Measurements from ENCODE around the gene FMNL2. TPM values are rescaled to one million over a fixed set of nuclear protein-coding genes. Genes with fewer than 3 reads are reported as not detected.
"Not testable (repeated sequence)": the region's sequence is repeated elsewhere in the genome, so short reads cannot be mapped to it uniquely, and the experiment has no call there.

FMNL2 gene
- polyA plus RNA-seq, 4 donors: 7.0 to 23.3 (median 8.7) TPM

DNA sequence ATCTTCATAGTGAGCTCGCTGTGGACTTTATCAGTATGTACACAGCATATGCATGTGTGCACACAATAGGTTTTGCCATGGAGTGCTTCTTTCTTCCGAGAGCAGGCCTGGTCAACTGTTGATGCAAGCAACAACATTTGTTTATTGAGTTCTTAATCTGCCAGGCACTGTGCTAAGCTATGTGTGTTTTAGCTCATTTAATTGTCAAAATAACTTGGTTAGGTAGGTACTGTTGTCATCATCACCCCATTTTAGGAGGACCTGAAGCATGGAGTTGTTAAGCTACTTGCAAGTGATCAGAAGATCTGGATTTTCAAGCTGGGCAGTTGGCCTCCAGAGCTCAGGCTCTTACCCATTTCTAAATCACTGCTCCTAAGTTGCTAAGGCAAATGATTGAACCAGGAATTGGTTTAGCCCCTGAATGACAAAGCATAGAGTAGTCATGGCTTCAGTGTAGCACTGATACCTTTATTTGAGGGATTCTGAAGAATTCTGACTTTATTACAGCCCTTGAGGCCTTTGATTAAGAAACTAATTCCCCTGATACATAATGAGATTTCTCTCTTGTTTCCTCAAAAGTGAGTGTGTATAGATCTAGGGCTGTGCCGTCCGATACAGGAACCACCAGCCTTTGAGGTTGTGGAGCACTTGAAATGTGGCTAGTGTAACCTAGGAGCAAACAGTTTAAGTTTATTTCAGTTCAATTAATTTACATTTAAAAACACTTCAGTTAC is 132.9 kb downstream of the FMNL2 start:
- H3K9me3 ChIP-seq (ENCODE audit: control insufficient read depth in 2 of 2, insufficient read depth in 1 of 2, low read depth in 1 of 2, low read length in 1 of 2): no peaks in the 10 kb centered on the region
- no peak for DNase-seq
- 58 to 75% (median 74%) methylated on average over 4 of the region's 4 CpGs for WGBS, 3 donors
- no peak for FAIRE-seq
- H3K4me1 ChIP-seq (ENCODE audit: control insufficient read depth in 3 of 3, insufficient read depth in 2 of 3, low read depth in 1 of 3, low read length in 2 of 3): peaks cover 6 to 41% (median 14%) of the 10 kb centered on the region in 3 donors
- no peaks in the 10 kb centered on the region for H3K27me3 ChIP-seq (ENCODE audit: control insufficient read depth in 3 of 3, insufficient read depth in 3 of 3, low read length in 3 of 3)
- H3K27ac ChIP-seq (ENCODE audit: low read depth in 1 of 3, low read length in 2 of 3): peak overlapping the region in 1 of 3 donors; percentile 22
- H3K36me3 ChIP-seq (ENCODE audit: control insufficient read depth in 3 of 3, insufficient read depth in 2 of 3, low read depth in 1 of 3, low read length in 3 of 3): no peaks in the 10 kb centered on the region
- H3K4me3 ChIP-seq (ENCODE audit: low read depth in 1 of 3, low read length in 3 of 3): no peak overlapping the region

DNA sequence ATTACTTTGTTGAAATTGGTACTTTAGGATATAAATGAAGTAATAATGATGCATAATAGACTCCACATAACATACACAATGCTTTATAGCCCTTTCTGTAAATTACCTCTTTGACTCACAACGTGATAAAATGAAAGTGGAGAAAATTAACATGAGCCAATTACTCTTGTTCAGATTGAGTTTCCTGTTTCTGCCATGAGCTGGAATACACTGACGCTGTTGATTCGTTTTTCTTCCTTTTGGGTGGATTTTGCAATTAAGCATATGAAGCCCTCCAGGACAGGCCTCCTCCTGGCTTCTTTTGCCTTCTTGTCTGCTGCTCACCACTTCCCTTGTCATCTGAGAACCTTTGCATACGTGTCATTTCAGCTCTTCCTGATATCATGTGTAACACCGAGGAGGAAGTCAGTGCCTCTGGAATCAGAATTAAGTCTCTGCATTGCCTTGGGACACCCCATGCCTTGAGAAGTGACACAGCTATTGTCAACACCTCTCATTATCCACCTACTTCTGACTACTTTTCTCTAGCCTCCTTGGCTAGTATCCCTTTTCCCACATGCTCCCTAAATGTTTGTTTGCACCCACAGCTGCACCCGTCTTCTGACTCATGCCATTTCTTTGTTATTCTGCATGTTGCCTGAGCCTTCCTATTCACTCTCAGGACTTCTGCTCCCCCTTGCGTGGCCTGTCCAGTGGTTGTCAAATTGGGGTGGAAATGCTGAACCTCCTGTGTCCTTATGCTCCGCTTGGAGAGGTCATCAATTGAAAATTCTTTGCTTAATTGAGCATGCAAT is 134.1 kb downstream of the FMNL2 start:
- no peak for FAIRE-seq

GRCh38 chr2:152470861-152471854 is 136.2 kb downstream of the FMNL2 start:
- no peaks in the 10 kb centered on the region for H3K27me3 ChIP-seq (ENCODE audit: control insufficient read depth in 3 of 3, insufficient read depth in 3 of 3, low read length in 3 of 3)
- H3K36me3 ChIP-seq (ENCODE audit: control insufficient read depth in 3 of 3, insufficient read depth in 2 of 3, low read depth in 1 of 3, low read length in 3 of 3): no peaks in the 10 kb centered on the region
- no peak for FAIRE-seq
- no peaks in the 10 kb centered on the region for H3K9me3 ChIP-seq (ENCODE audit: control insufficient read depth in 2 of 2, insufficient read depth in 1 of 2, low read depth in 1 of 2, low read length in 1 of 2)
- H3K4me3 ChIP-seq (ENCODE audit: low read depth in 1 of 3, low read length in 3 of 3): no peak overlapping the region
- WGBS, 3 donors: 18 to 44% (median 30%) methylated on average over 12 of the region's 12 CpGs
- H3K4me1 ChIP-seq (ENCODE audit: control insufficient read depth in 3 of 3, insufficient read depth in 2 of 3, low read depth in 1 of 3, low read length in 2 of 3): peaks cover 7 to 42% (median 14%) of the 10 kb centered on the region in 3 donors
- H3K27ac ChIP-seq (ENCODE audit: low read depth in 1 of 3, low read length in 2 of 3): peak overlapping the region in 1 of 3 donors; percentile 46
- peak; percentile 33 to 41 for DNase-seq

More for the DNA sequence above, 134.1 kb downstream of the FMNL2 start:
- WGBS, 3 donors: 22 to 35% (median 30%) methylated on average over 8 of the region's 8 CpGs
- H3K27me3 ChIP-seq (ENCODE audit: control insufficient read depth in 3 of 3, insufficient read depth in 3 of 3, low read length in 3 of 3): no peaks in the 10 kb centered on the region
- peak; percentile 58 to 66 for DNase-seq
- no peaks in the 10 kb centered on the region for H3K9me3 ChIP-seq (ENCODE audit: control insufficient read depth in 2 of 2, insufficient read depth in 1 of 2, low read depth in 1 of 2, low read length in 1 of 2)
- no peaks in the 10 kb centered on the region for H3K36me3 ChIP-seq (ENCODE audit: control insufficient read depth in 3 of 3, insufficient read depth in 2 of 3, low read depth in 1 of 3, low read length in 3 of 3)
- H3K27ac ChIP-seq (ENCODE audit: low read depth in 1 of 3, low read length in 2 of 3): peak overlapping the region; percentile 9 to 65 (median 49)
- H3K4me3 ChIP-seq (ENCODE audit: low read depth in 1 of 3, low read length in 3 of 3): peak overlapping the region in 1 of 3 donors; percentile 31
- H3K4me1 ChIP-seq (ENCODE audit: control insufficient read depth in 3 of 3, insufficient read depth in 2 of 3, low read depth in 1 of 3, low read length in 2 of 3): peaks cover 7 to 50% (median 14%) of the 10 kb centered on the region in 3 donors

DNA sequence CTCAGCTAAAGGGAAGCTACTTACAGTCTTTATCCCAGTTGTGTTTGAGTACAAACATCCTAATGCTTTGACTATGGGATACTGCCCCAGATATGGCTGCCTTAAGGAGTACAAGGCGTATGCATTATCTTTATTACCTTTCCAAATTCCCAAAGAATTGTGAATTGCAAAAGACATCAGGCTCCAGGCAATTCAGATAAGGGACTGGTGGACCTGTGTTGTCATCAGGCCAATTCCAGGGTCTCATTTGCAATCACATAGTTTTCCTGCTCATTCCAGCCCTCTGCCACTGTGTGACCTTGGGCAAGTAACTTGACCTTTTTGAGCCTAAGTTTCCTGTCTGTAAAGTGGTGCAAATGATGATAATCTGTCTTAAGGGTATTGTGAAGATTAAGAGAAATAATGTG is 137.5 kb downstream of the FMNL2 start:
- no peak overlapping the region for H3K27ac ChIP-seq (ENCODE audit: low read depth in 1 of 3, low read length in 2 of 3)
- WGBS, 3 donors: 10 to 68% (median 44%) methylated on average over 1 of the region's 1 CpG
- no peak overlapping the region for H3K4me3 ChIP-seq (ENCODE audit: low read depth in 1 of 3, low read length in 3 of 3)
- peak in 1 of 2 donors; percentile 40 for DNase-seq
- no peaks in the 10 kb centered on the region for H3K36me3 ChIP-seq (ENCODE audit: control insufficient read depth in 3 of 3, insufficient read depth in 2 of 3, low read depth in 1 of 3, low read length in 3 of 3)
- no peaks in the 10 kb centered on the region for H3K9me3 ChIP-seq (ENCODE audit: control insufficient read depth in 2 of 2, insufficient read depth in 1 of 2, low read depth in 1 of 2, low read length in 1 of 2)
- H3K27me3 ChIP-seq (ENCODE audit: control insufficient read depth in 3 of 3, insufficient read depth in 3 of 3, low read length in 3 of 3): no peaks in the 10 kb centered on the region
- no peak for FAIRE-seq
- peaks cover 7 to 42% (median 14%) of the 10 kb centered on the region in 3 donors for H3K4me1 ChIP-seq (ENCODE audit: control insufficient read depth in 3 of 3, insufficient read depth in 2 of 3, low read depth in 1 of 3, low read length in 2 of 3)

DNA sequence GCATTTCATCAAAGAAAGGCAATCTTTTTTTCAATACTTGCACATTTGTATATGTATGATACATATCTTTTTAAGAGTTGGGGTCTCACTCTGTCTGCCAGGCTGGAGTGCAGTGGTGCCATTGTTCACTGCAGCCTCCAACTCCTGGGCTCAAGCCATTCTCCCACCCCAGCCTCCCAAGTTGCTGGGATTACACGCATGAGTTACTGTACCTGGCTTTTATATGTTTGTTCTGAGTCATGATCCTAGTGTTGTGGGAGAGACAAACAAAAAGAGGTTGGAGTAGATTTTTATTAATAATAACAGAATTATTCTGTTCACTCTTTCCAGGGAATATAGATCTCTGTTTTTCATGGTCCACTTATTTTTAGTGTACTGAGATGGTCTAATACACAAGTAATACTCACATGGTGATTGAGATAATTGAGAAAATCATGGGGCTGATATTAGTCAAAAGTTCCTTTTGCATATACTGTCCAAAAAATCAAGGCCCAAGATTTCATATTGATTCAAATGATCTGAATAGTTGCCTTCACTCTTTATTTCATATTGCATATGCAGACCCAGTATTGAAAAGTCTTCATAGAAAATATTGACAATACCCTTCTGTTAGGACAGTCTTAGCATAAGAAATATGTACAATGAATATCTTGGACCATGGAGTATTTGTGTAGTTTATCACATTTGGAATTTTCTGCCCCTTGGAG is 138.3 kb downstream of the FMNL2 start:
- no peak for DNase-seq
- no peak for FAIRE-seq
- H3K36me3 ChIP-seq (ENCODE audit: control insufficient read depth in 3 of 3, insufficient read depth in 2 of 3, low read depth in 1 of 3, low read length in 3 of 3): no peaks in the 10 kb centered on the region
- H3K9me3 ChIP-seq (ENCODE audit: control insufficient read depth in 2 of 2, insufficient read depth in 1 of 2, low read depth in 1 of 2, low read length in 1 of 2): no peaks in the 10 kb centered on the region
- no peak overlapping the region for H3K4me3 ChIP-seq (ENCODE audit: low read depth in 1 of 3, low read length in 3 of 3)
- H3K4me1 ChIP-seq (ENCODE audit: control insufficient read depth in 3 of 3, insufficient read depth in 2 of 3, low read depth in 1 of 3, low read length in 2 of 3): peaks cover 7 to 42% (median 14%) of the 10 kb centered on the region in 3 donors
- 64 to 93% (median 75%) methylated on average over 1 of the region's 1 CpG for WGBS, 3 donors
- no peaks in the 10 kb centered on the region for H3K27me3 ChIP-seq (ENCODE audit: control insufficient read depth in 3 of 3, insufficient read depth in 3 of 3, low read length in 3 of 3)
- H3K27ac ChIP-seq (ENCODE audit: low read depth in 1 of 3, low read length in 2 of 3): no peak overlapping the region

- H3K4me3 ChIP-seq (ENCODE audit: low read depth in 1 of 3, low read length in 3 of 3); DNase-seq; H3K36me3 ChIP-seq (ENCODE audit: control insufficient read depth in 3 of 3, insufficient read depth in 2 of 3, low read depth in 1 of 3, low read length in 3 of 3); H3K9me3 ChIP-seq (ENCODE audit: control insufficient read depth in 2 of 2, insufficient read depth in 1 of 2, low read depth in 1 of 2, low read length in 1 of 2); H3K27ac ChIP-seq (ENCODE audit: low read depth in 1 of 3, low read length in 2 of 3); FAIRE-seq; H3K27me3 ChIP-seq (ENCODE audit: control insufficient read depth in 3 of 3, insufficient read depth in 3 of 3, low read length in 3 of 3): not testable (repeated sequence)
- WGBS, 3 donors: 71 to 88% (median 82%) methylated on average over 5 of the region's 5 CpGs
- H3K4me1 ChIP-seq (ENCODE audit: control insufficient read depth in 3 of 3, insufficient read depth in 2 of 3, low read depth in 1 of 3, low read length in 2 of 3): peaks cover 6 to 36% (median 11%) of the 10 kb centered on the region in 3 donors
These were observed 139.5 kb downstream of the FMNL2 start for GRCh38 chr2:152474523-152474922.

DNA sequence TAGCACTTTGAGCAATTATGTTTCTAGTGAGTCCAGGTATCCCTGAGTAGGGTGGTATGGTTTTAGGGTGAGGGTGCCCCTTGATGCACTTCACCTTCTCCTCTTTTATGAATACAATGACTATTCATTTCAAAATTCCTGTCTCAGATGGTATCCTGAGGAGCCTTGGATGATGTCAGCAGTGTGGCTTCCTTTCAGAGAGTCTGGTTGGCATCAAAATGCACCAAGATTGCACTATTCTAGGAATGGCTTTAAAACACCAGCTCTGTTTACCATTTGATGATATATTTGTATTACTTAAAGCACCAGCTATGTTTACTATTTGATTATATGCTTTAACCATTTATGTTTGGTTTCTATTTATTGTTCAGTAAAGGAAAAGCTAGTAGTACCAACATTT is 141.0 kb downstream of the FMNL2 start:
- DNase-seq: no peak
- H3K27ac ChIP-seq (ENCODE audit: low read depth in 1 of 3, low read length in 2 of 3): no peak overlapping the region
- FAIRE-seq: no peak
- no peaks in the 10 kb centered on the region for H3K36me3 ChIP-seq (ENCODE audit: control insufficient read depth in 3 of 3, insufficient read depth in 2 of 3, low read depth in 1 of 3, low read length in 3 of 3)
- no peaks in the 10 kb centered on the region for H3K9me3 ChIP-seq (ENCODE audit: control insufficient read depth in 2 of 2, insufficient read depth in 1 of 2, low read depth in 1 of 2, low read length in 1 of 2)
- no peak overlapping the region for H3K4me3 ChIP-seq (ENCODE audit: low read depth in 1 of 3, low read length in 3 of 3)
- H3K4me1 ChIP-seq (ENCODE audit: control insufficient read depth in 3 of 3, insufficient read depth in 2 of 3, low read depth in 1 of 3, low read length in 2 of 3): peaks cover 6 to 28% (median 11%) of the 10 kb centered on the region in 3 donors
- no peaks in the 10 kb centered on the region for H3K27me3 ChIP-seq (ENCODE audit: control insufficient read depth in 3 of 3, insufficient read depth in 3 of 3, low read length in 3 of 3)
